Fibroblast of the aortic adventitia (primary cell): ENCODE data around the gene PIGR. TPM values are rescaled to one million over a fixed set of nuclear protein-coding genes. Genes with fewer than 3 reads are reported as not detected.

ENCODE experiments used
- total RNA-seq: library from RNA; depleted of rRNA; stranded (reverse); fragments of >200 nt; gene quantifications from 2 replicates; pipeline ENCODE4 v1.2.3, GENCODE V29; 2012; ENCODE audit warnings: low replicate concordance

Gene PIGR
- total RNA-seq, 1 donor, result not detected

Other genes with a start within 250 kb of the PIGR start
- gene IL19, start 175.7 kb downstream of the PIGR start, total RNA-seq, result 0.41 TPM in 1 of 2 replicates, not detected in the other
- not detected in 2 replicates for gene IL10, start 174.0 kb downstream of the PIGR start, total RNA-seq
- not detected in 2 replicates for gene IL20, start 80.8 kb downstream of the PIGR start, total RNA-seq
- gene IL24, start 49.0 kb downstream of the PIGR start, total RNA-seq, result not detected in 2 replicates
- gene FCMR, start 24.5 kb downstream of the PIGR start, total RNA-seq, result not detected in 2 replicates
- not detected in 2 replicates for gene FCAMR, start 24.0 kb upstream of the PIGR start, total RNA-seq
- under 0.01 TPM in 1 of 2 replicates, not detected in the other for gene C1orf116, start 86.3 kb upstream of the PIGR start, total RNA-seq
- 3.5 and 10.1 TPM in 2 replicates for gene YOD1, start 104.7 kb upstream of the PIGR start, total RNA-seq
- 6.9 and 9.0 TPM in 2 replicates for gene PFKFB2, start 106.8 kb upstream of the PIGR start, total RNA-seq
- gene C4BPB, start 142.4 kb upstream of the PIGR start, total RNA-seq, result not detected in 2 replicates
- not detected in 2 replicates for gene C4BPA, start 157.8 kb upstream of the PIGR start, total RNA-seq